ENCODE measurements around the gene ZNF888. TPM values are rescaled to one million over a fixed set of nuclear protein-coding genes. Genes with fewer than 3 reads are reported as not detected.
"Not testable (repeated sequence)": the region's sequence is repeated elsewhere in the genome, so short reads cannot be mapped to it uniquely, and the experiment has no call there.

ZNF888 gene
- polyA plus RNA-seq, 4 donors = 3.6 to 17.5 (median 13.9) TPM

- peak in 3 of 4 donors; percentile 65 to 74 (median 66) for DNase-seq (ENCODE audit: low read depth in 4 of 4, low spot score in 3 of 4)
Measured at GRCh38 chr19:52942386-52943133, 19.3 kb upstream of the ZNF888 start.

GRCh38 chr19:52941941-52942385 lies 18.7 kb upstream of the ZNF888 start:
- no peak for DNase-seq (ENCODE audit: low read depth in 4 of 4, low spot score in 3 of 4)

GRCh38 chr19:52941523-52941922 lies 18.3 kb upstream of the ZNF888 start:
- DNase-seq (ENCODE audit: low read depth in 4 of 4, low spot score in 3 of 4) = not testable (repeated sequence)

GRCh38 chr19:52940905-52941304 lies 17.7 kb upstream of the ZNF888 start:
- not testable (repeated sequence) for DNase-seq (ENCODE audit: low read depth in 4 of 4, low spot score in 3 of 4)

GRCh38 chr19:52938761-52939160 lies 15.5 kb upstream of the ZNF888 start:
- DNase-seq (ENCODE audit: low read depth in 4 of 4, low spot score in 3 of 4) = no peak

GRCh38 chr19:52936954-52937325 lies 13.7 kb upstream of the ZNF888 start:
- DNase-seq (ENCODE audit: low read depth in 4 of 4, low spot score in 3 of 4) = no peak

GRCh38 chr19:52936151-52936953 lies 13.1 kb upstream of the ZNF888 start:
- no peak for DNase-seq (ENCODE audit: low read depth in 4 of 4, low spot score in 3 of 4)

- no peak for DNase-seq (ENCODE audit: low read depth in 4 of 4, low spot score in 3 of 4)
Measured at GRCh38 chr19:52935434-52935833, 12.2 kb upstream of the ZNF888 start.

- not testable (repeated sequence) for DNase-seq (ENCODE audit: low read depth in 4 of 4, low spot score in 3 of 4)
Measured at GRCh38 chr19:52924641-52925040, 1.4 kb upstream of the ZNF888 start.

- no peak for DNase-seq (ENCODE audit: low read depth in 4 of 4, low spot score in 3 of 4)
Measured at GRCh38 chr19:52923778-52924593, 758 bp upstream of the ZNF888 start.

GRCh38 chr19:52917531-52917930 lies 5.7 kb downstream of the ZNF888 start:
- no peak for DNase-seq (ENCODE audit: low read depth in 4 of 4, low spot score in 3 of 4)

GRCh38 chr19:52910648-52911047 lies 12.6 kb downstream of the ZNF888 start:
- no peak for DNase-seq (ENCODE audit: low read depth in 4 of 4, low spot score in 3 of 4)

- not testable (repeated sequence) for DNase-seq (ENCODE audit: low read depth in 4 of 4, low spot score in 3 of 4)
Measured at GRCh38 chr19:52904052-52904780, 19.0 kb downstream of the ZNF888 start.

- no peak for DNase-seq (ENCODE audit: low read depth in 4 of 4, low spot score in 3 of 4)
Measured at GRCh38 chr19:52901842-52902241, 21.4 kb downstream of the ZNF888 start.

GRCh38 chr19:52898596-52898995 lies 24.6 kb downstream of the ZNF888 start:
- not testable (repeated sequence) for DNase-seq (ENCODE audit: low read depth in 4 of 4, low spot score in 3 of 4)

- no peak for DNase-seq (ENCODE audit: low read depth in 4 of 4, low spot score in 3 of 4)
Measured at GRCh38 chr19:52898101-52898500, 25.1 kb downstream of the ZNF888 start.

- peak; percentile 86 to 92 (median 88) for DNase-seq (ENCODE audit: low read depth in 4 of 4, low spot score in 3 of 4)
Measured at GRCh38 chr19:52897138-52897935, 25.9 kb downstream of the ZNF888 start, which contains the start of gene ZNF320. Gene ZNF320 (minus strand): TSS chr19:52897635. CDS start chr19:52890255, 7,380 bp downstream.

GRCh38 chr19:52896431-52897137 lies 26.6 kb downstream of the ZNF888 start:
- DNase-seq (ENCODE audit: low read depth in 4 of 4, low spot score in 3 of 4) = peak in 1 of 4 donors; percentile 21

- DNase-seq (ENCODE audit: low read depth in 4 of 4, low spot score in 3 of 4) = no peak
Measured at GRCh38 chr19:52891336-52891735, 31.9 kb downstream of the ZNF888 start.

Measured in left renal pelvis (tissue), 4 donors.